Kidney tubule cell (primary cell): ENCODE results near the gene ACAD8.
A peak's percentile ranks its signal among the peaks of the same experiment; 100 is the strongest.

Experiments
- DNase-seq: peaks from one replicate; pipeline ENCODE4 v3.0.0-alpha.2; 2018; ENCODE audit warnings: low spot score

ACAD8 gene

GRCh38 chr11:134253188-134253993 lies at the start of gene ACAD8, which contains the start of gene THYN1:
Gene ACAD8 (plus strand): TSS chr11:134253568. CDS start chr11:134253601, 33 bp downstream.
Gene THYN1 (minus strand): TSS chr11:134253352. CDS start chr11:134252882, 470 bp downstream.
- peak; percentile 96 for DNase-seq

- no peak for DNase-seq
These were observed 47.6 kb upstream of the ACAD8 start for GRCh38 chr11:134205729-134206128.

- no peak for DNase-seq
These were observed 47.2 kb upstream of the ACAD8 start for GRCh38 chr11:134206185-134206584.

GRCh38 chr11:134207538-134208239 lies 45.7 kb upstream of the ACAD8 start:
- peak; percentile 20 for DNase-seq

GRCh38 chr11:134215836-134216235 lies 37.5 kb upstream of the ACAD8 start:
- no peak for DNase-seq

GRCh38 chr11:134216816-134217215 lies 36.6 kb upstream of the ACAD8 start:
- no peak for DNase-seq

- DNase-seq: no peak
These were observed 30.2 kb upstream of the ACAD8 start for GRCh38 chr11:134223121-134223520.

- peak; percentile 95 for DNase-seq
These were observed 29.3 kb upstream of the ACAD8 start, which contains the start of the genes NCAPD3 and VPS26B for GRCh38 chr11:134223836-134224709. Gene NCAPD3 (minus strand): TSS chr11:134223967. CDS start chr11:134223926, 41 bp downstream. Gene VPS26B (plus strand): TSS chr11:134224671. CDS start chr11:134225123, 452 bp downstream.

GRCh38 chr11:134224710-134225664 lies 28.4 kb upstream of the ACAD8 start:
- peak; percentile 41 for DNase-seq

GRCh38 chr11:134226806-134227325 lies 26.5 kb upstream of the ACAD8 start:
- DNase-seq: no peak

- DNase-seq: peak; percentile 50
These were observed 24.7 kb upstream of the ACAD8 start for GRCh38 chr11:134228625-134229024.

GRCh38 chr11:134229126-134229790 lies 24.1 kb upstream of the ACAD8 start:
- no peak for DNase-seq

- no peak for DNase-seq
These were observed 23.0 kb upstream of the ACAD8 start for GRCh38 chr11:134230339-134230738.

GRCh38 chr11:134231958-134232659 lies 21.3 kb upstream of the ACAD8 start:
- no peak for DNase-seq

- no peak for DNase-seq
These were observed 19.6 kb upstream of the ACAD8 start for GRCh38 chr11:134233729-134234179.

GRCh38 chr11:134235399-134235798 lies 18.0 kb upstream of the ACAD8 start:
- no peak for DNase-seq

- no peak for DNase-seq
These were observed 16.4 kb upstream of the ACAD8 start for GRCh38 chr11:134236834-134237556.

- DNase-seq: no peak
These were observed 15.8 kb upstream of the ACAD8 start for GRCh38 chr11:134237557-134237922.

GRCh38 chr11:134238956-134239355 lies 14.4 kb upstream of the ACAD8 start:
- no peak for DNase-seq
